GM13976 (cell line): Measurements from ENCODE around the gene ABCA10.

Experiments used
- DNase-seq: peaks from one replicate; pipeline ENCODE4 v3.0.0; 2012; ENCODE audit warnings: low spot score
- CTCF ChIP-seq: IDR thresholded peaks from 2 replicates; pipeline ENCODE4 v1.5.1; 2012; ENCODE audit warnings: borderline replicate concordance, mild to moderate bottlenecking; ENCODE audit not compliant: insufficient read depth; ENCODE audit errors: extremely low read depth, missing control alignments, control extremely low read depth
- in situ Hi-C: fragments of 300-500 bp; cut with MboI; formaldehyde crosslinking; loops from one replicate; pipeline ENCODE4 v1.12.0; 2022; ENCODE audit warnings: low sequenced_read_pairs, mixed read lengths, inconsistent platforms; ENCODE audit not compliant: unreplicated experiment

The ABCA10 gene

GRCh38 chr17:69123626-69124025 is 105.0 kb downstream of the ABCA10 start:
- no peak for DNase-seq
- in situ Hi-C loops: no loop called here
- no peak for TF ChIP-seq CTCF

DNA sequence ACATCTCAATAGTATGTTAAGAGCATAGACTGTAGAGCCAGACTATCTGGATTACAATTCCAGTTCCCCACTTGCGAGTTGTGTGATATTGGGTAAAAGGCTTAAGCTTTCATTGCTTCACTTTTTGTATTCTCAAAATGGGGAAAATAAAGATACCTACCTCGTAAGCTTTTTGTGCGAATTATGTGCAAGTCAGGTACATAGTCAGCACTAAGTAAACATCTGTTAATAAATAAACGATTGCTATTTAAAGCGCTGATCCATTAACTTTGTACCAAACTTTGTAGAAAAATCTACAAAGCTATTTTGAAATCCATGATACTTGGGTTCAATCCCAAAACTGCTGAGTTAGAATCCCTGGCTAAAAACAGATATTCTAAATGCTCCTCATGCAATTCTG is 106.6 kb downstream of the ABCA10 start:
- no peak for TF ChIP-seq CTCF
- in situ Hi-C loops: no loop called here
- no peak for DNase-seq

DNA sequence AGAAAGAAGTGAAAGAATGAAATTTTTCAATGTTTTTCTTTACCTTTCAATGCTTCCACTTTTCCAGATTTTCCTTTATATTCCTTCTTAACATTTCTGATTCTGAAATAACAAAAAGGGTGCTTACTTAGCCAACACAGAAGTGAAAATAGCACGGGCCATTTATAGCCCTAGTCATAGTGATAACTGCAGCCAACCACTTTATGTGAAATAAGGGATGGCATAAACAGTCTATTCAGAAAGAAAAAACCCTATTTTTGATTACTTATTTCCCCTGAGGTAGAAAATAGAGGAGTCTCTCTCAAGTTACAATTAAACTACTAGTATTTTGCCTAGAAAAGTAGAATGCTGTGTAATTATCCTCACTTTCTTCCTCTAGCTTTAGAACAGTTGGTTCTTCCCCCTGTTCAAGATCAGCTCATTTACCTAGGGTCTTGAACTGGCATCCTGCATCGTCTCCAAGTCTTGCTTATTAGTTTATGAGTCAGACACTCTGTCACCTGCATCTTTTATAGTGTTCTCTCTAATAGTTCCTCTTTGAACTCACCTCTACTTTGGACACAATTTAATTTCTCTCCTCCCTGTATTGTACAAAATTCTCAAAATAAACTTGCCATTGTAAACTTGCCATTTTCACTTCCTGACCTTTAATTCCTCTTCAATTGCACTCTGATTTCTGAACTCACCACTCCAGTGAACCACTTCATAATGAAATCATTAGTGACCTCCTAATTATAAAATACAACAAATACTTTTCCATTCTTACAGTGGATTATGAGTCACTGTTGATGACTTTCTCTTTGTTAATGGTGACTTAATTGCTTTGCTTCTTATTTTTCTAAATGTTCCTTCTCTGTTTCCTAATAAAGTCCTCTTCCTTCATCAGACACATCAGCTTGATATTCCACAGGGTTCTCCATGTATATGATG is 110.5 kb downstream of the ABCA10 start:
- TF ChIP-seq CTCF: no peak
- in situ Hi-C loops: no loop called here
- DNase-seq: no peak

DNA sequence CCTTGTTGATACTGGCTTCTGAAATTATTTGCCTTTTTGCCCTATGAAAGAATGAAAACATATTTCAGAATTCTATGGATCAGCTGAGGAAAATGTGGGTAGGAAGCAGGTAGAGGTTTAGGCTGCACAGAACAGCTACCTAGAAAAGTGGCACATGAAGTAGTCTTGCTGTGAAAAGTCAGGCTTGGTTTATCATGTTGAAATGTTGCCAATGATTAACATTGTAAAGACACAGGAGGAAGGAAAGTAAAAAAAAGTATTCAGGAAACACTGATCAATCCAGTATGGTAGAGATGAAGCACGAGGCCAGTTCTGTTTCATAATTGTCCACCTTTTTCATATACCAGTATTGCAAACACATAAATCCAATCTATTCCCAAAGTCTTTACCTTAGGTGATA is 116.8 kb downstream of the ABCA10 start:
- in situ Hi-C loops: no loop called here
- DNase-seq: no peak
- no peak for TF ChIP-seq CTCF

DNA sequence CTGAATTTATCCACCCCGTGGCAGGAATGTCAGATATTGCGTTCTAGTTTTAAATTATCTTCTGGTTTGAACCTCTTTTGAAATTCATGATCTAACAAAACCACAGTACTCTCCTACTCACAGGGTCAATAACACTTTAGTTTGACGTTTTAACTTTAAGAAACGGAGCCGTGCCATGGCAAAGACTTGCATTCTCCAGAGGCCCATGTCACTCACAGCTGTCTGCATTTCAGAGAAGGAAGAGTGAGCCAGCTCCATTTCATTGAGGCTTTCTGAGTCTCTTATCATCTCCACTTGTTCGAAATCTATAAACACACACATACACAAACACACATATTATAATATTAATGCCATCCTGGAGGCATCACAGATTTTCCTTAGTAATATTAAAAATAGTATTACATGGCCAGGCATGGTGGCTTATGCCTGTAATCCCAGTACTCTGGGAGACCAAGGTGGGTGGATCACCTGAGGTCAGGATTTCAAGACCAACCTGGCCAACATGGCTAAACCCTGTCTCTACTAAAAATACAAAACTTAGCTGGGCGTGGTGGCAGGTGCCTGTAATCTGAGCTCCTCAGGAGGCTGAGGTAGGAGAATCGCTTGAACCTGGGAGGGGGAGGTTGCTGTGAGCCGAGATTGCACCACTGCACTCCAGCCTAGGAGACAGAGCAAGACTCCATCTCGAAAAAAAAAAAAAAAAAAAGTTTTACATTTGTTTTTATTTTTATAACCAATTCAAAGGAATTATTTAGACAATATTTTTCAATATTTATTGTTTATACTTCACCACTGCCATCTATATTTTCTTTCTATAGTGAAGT is 122.5 kb downstream of the ABCA10 start:
- DNase-seq: no peak
- in situ Hi-C loops: no loop called here
- no peak for TF ChIP-seq CTCF

- no peak for TF ChIP-seq CTCF
- no peak for DNase-seq
- in situ Hi-C loops: no loop called here
These were observed 124.9 kb downstream of the ABCA10 start for GRCh38 chr17:69103557-69104233.
